HepG2 (cell line): ENCODE data around the gene MAP3K2. TPM values are rescaled to one million over a fixed set of nuclear protein-coding genes. Genes with fewer than 3 reads are reported as not detected.

Source experiments
- AGO1 ChIP-seq: fragments of 200-400 bp; formaldehyde crosslinking; IDR thresholded peaks from 2 replicates; pipeline ENCODE4 v1.6.1; 2017; ENCODE audit warnings: mild to moderate bottlenecking, low read depth, low read length, moderate library complexity; ENCODE audit not compliant: poor library complexity, severe bottlenecking
- BCL6 ChIP-seq: IDR thresholded peaks from 2 replicates; pipeline ENCODE4 v1.6.1; 2016; ENCODE audit warnings: missing genetic modification reagents, missing compliant biosample characterization
- DNMT1 ChIP-seq: sonication (generic); formaldehyde crosslinking; IDR thresholded peaks from 2 replicates; pipeline ENCODE4 v1.5.1; 2020; ENCODE audit warnings: mild to moderate bottlenecking, missing genetic modification reagents
- JUN ChIP-seq: sonication (generic); formaldehyde crosslinking; IDR thresholded peaks from 2 replicates; pipeline ENCODE4 v1.4.0; 2020; ENCODE audit warnings: mild to moderate bottlenecking, missing genetic modification reagents
- KDM1A ChIP-seq: IDR thresholded peaks from 2 replicates; pipeline ENCODE4 v1.6.1; 2016; ENCODE audit warnings: missing compliant biosample characterization
- MTF1 ChIP-seq: sonication (generic); formaldehyde crosslinking; IDR thresholded peaks from 2 replicates; pipeline ENCODE4 v1.5.0; 2020; ENCODE audit warnings: missing genetic modification reagents
- NFE2 ChIP-seq: sonication (generic); formaldehyde crosslinking; IDR thresholded peaks from 2 replicates; pipeline ENCODE4 v1.4.0; 2020; ENCODE audit warnings: missing genetic modification reagents
- REPIN1 ChIP-seq: sonication (generic); formaldehyde crosslinking; IDR thresholded peaks from 2 replicates; pipeline ENCODE4 v1.8.0; 2022; ENCODE audit warnings: missing genetic modification reagents, low read depth, mild to moderate bottlenecking, borderline replicate concordance
- TBL1XR1 ChIP-seq: fragments of 150-350 bp; IDR thresholded peaks from 2 replicates; pipeline ENCODE4 v1.6.1; 2014; ENCODE audit warnings: borderline replicate concordance, low read length; ENCODE audit not compliant: partially characterized antibody
- ZNF232 ChIP-seq: sonication (generic); formaldehyde crosslinking; IDR thresholded peaks from 2 replicates; pipeline ENCODE4 v1.4.0; 2020; ENCODE audit warnings: missing genetic modification reagents, borderline replicate concordance
- ZNF264 ChIP-seq: sonication (generic); formaldehyde crosslinking; IDR thresholded peaks from 2 replicates; pipeline ENCODE4 v1.4.0; 2020; ENCODE audit warnings: missing genetic modification reagents
- ZNF549 ChIP-seq: sonication (generic); formaldehyde crosslinking; IDR thresholded peaks from 2 replicates; pipeline ENCODE4 v1.5.0; 2020; ENCODE audit warnings: missing genetic modification reagents
- ZNF652 ChIP-seq: IDR thresholded peaks from 2 replicates; pipeline ENCODE4 v1.6.1; 2016; ENCODE audit warnings: low read depth, borderline replicate concordance
- ZNF768 ChIP-seq: sonication (generic); formaldehyde crosslinking; IDR thresholded peaks from 2 replicates; pipeline ENCODE4 v1.4.0; 2020; ENCODE audit warnings: missing genetic modification reagents
- ZNF891 ChIP-seq: sonication (generic); formaldehyde crosslinking; IDR thresholded peaks from 2 replicates; pipeline ENCODE4 v1.5.0; 2020; ENCODE audit warnings: mild to moderate bottlenecking, missing genetic modification reagents
- polyA plus RNA-seq, 8 experiments: library from polyadenylated mRNA; depleted of rRNA in 3 of 8; stranded (reverse) in 7 of 8; unstranded in 1 of 8; fragments of >200 nt; fragmentation: Illumina TruSeq in 4 of 8; extraction: Trizol in 4 of 8; gene quantifications; 2 replicates each; pipeline versions ENCODE4 v1.2.1 to v1.2.3, GENCODE V29; 2011 to 2016; ENCODE audit warnings: low read depth in 4 of 8, missing spikeins in 1 of 8, mixed read lengths in 1 of 8; ENCODE audit not compliant: insufficient read depth in 1 of 8
- total RNA-seq, 5 experiments: library from RNA; depleted of rRNA; stranded (reverse); fragments of >200 nt; fragmentation: Illumina TruSeq; extraction: Trizol; gene quantifications; 2 replicates each; pipeline ENCODE4 v1.2.3, GENCODE V29; 2016; ENCODE audit warnings: low read depth in 1 of 5
- TF ChIP-seq, protein P1 (sequence below): sonication (generic); formaldehyde crosslinking; IDR thresholded peaks from 2 replicates; pipeline ENCODE4 v1.9.0; 2021; ENCODE audit warnings: missing genetic modification reagents, borderline replicate concordance
- TF ChIP-seq, protein P2 (sequence below): sonication (generic); formaldehyde crosslinking; IDR thresholded peaks from 2 replicates; pipeline ENCODE4 v1.8.0; 2022; ENCODE audit warnings: low read depth, missing genetic modification reagents
- TF ChIP-seq, protein P3 (sequence below): sonication (generic); formaldehyde crosslinking; IDR thresholded peaks from 2 replicates; pipeline ENCODE4 v1.4.0; 2020; ENCODE audit warnings: mild to moderate bottlenecking, low read depth, missing genetic modification reagents
- TF ChIP-seq, protein P4 (sequence below): sonication (generic); formaldehyde crosslinking; IDR thresholded peaks from 2 replicates; pipeline ENCODE4 v1.5.1; 2020; ENCODE audit warnings: mild to moderate bottlenecking, missing genetic modification reagents, moderate library complexity
- TF ChIP-seq, protein P5 (sequence below): sonication (generic); formaldehyde crosslinking; IDR thresholded peaks from 2 replicates; pipeline ENCODE4 v1.4.0; 2020; ENCODE audit warnings: missing genetic modification reagents

MAP3K2 gene
- total and polyA plus RNA-seq, 2 of the 13 experiments (the other 11 are each of a cell fraction or from before 2014, with no cell fraction given): 12.2 to 37.2 TPM

DNA sequence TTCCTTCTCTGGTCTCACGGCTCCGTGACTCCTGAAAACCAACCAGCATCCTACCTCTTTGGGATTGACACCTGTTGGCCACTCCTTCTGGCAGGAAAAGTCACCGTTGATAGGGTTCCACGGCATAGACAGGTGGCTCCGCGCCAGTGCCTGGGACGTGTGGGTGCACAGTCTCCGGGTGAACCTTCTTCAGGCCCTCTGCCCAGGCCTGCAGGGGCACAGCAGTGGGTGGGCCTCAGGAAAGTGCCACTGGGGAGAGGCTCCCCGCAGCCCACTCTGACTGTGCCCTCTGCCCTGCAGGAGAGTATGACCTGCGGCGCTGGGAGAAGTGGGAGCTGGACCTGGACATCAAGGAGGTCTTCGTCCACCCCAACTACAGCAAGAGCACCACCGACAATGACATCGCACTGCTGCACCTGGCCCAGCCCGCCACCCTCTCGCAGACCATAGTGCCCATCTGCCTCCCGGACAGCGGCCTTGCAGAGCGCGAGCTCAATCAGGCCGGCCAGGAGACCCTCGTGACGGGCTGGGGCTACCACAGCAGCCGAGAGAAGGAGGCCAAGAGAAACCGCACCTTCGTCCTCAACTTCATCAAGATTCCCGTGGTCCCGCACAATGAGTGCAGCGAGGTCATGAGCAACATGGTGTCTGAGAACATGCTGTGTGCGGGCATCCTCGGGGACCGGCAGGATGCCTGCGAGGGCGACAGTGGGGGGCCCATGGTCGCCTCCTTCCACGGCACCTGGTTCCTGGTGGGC lies 40.5 kb upstream of the MAP3K2 start (continued):
- TF ChIP-seq, protein P1, sequence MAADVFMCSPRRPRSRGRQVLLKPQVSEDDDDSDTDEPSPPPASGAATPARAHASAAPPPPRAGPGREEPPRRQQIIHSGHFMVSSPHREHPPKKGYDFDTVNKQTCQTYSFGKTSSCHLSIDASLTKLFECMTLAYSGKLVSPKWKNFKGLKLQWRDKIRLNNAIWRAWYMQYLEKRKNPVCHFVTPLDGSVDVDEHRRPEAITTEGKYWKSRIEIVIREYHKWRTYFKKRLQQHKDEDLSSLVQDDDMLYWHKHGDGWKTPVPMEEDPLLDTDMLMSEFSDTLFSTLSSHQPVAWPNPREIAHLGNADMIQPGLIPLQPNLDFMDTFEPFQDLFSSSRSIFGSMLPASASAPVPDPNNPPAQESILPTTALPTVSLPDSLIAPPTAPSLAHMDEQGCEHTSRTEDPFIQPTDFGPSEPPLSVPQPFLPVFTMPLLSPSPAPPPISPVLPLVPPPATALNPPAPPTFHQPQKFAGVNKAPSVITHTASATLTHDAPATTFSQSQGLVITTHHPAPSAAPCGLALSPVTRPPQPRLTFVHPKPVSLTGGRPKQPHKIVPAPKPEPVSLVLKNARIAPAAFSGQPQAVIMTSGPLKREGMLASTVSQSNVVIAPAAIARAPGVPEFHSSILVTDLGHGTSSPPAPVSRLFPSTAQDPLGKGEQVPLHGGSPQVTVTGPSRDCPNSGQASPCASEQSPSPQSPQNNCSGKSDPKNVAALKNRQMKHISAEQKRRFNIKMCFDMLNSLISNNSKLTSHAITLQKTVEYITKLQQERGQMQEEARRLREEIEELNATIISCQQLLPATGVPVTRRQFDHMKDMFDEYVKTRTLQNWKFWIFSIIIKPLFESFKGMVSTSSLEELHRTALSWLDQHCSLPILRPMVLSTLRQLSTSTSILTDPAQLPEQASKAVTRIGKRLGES: no peak
- TF ChIP-seq ZNF264 (CRISPR knock-in tag) (no peak), REPIN1 (no peak), TBL1XR1 (no peak), AGO1 (peak; percentile 78), DNMT1 (CRISPR knock-in tag) (peak; percentile 59), JUN (no peak), ZNF652 (CRISPR knock-in tag) (no peak), MTF1 (CRISPR knock-in tag) (no peak), ZNF232 (CRISPR knock-in tag) (no peak), NFE2 (CRISPR knock-in tag) (no peak), BCL6 (CRISPR knock-in tag) (no peak), ZNF768 (CRISPR knock-in tag) (peak; percentile 29; the same call in 1 of the 2 replicates), ZNF549 (CRISPR knock-in tag) (no peak), KDM1A (CRISPR knock-in tag) (no peak), ZNF891 (CRISPR knock-in tag) (no peak)
- TF ChIP-seq, protein P2, sequence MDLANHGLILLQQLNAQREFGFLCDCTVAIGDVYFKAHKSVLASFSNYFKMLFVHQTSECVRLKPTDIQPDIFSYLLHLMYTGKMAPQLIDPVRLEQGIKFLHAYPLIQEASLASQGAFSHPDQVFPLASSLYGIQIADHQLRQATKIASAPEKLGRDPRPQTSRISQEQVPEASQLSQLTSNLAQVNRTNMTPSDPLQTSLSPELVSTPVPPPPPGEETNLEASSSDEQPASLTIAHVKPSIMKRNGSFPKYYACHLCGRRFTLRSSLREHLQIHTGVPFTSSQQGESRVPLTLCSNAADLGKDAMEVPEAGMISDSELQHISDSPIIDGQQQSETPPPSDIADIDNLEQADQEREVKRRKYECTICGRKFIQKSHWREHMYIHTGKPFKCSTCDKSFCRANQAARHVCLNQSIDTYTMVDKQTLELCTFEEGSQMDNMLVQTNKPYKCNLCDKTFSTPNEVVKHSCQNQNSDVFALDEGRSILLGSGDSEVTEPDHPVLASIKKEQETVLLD: no peak
- TF ChIP-seq, protein P3, sequence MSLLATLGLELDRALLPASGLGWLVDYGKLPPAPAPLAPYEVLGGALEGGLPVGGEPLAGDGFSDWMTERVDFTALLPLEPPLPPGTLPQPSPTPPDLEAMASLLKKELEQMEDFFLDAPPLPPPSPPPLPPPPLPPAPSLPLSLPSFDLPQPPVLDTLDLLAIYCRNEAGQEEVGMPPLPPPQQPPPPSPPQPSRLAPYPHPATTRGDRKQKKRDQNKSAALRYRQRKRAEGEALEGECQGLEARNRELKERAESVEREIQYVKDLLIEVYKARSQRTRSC (CRISPR knock-in tag): no peak
- TF ChIP-seq, protein P4, sequence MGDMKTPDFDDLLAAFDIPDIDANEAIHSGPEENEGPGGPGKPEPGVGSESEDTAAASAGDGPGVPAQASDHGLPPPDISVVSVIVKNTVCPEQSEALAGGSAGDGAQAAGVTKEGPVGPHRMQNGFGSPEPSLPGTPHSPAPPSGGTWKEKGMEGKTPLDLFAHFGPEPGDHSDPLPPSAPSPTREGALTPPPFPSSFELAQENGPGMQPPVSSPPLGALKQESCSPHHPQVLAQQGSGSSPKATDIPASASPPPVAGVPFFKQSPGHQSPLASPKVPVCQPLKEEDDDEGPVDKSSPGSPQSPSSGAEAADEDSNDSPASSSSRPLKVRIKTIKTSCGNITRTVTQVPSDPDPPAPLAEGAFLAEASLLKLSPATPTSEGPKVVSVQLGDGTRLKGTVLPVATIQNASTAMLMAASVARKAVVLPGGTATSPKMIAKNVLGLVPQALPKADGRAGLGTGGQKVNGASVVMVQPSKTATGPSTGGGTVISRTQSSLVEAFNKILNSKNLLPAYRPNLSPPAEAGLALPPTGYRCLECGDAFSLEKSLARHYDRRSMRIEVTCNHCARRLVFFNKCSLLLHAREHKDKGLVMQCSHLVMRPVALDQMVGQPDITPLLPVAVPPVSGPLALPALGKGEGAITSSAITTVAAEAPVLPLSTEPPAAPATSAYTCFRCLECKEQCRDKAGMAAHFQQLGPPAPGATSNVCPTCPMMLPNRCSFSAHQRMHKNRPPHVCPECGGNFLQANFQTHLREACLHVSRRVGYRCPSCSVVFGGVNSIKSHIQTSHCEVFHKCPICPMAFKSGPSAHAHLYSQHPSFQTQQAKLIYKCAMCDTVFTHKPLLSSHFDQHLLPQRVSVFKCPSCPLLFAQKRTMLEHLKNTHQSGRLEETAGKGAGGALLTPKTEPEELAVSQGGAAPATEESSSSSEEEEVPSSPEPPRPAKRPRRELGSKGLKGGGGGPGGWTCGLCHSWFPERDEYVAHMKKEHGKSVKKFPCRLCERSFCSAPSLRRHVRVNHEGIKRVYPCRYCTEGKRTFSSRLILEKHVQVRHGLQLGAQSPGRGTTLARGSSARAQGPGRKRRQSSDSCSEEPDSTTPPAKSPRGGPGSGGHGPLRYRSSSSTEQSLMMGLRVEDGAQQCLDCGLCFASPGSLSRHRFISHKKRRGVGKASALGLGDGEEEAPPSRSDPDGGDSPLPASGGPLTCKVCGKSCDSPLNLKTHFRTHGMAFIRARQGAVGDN (CRISPR knock-in tag): peak; percentile 37; the same call in 1 of the 2 replicates
- TF ChIP-seq, protein P5, sequence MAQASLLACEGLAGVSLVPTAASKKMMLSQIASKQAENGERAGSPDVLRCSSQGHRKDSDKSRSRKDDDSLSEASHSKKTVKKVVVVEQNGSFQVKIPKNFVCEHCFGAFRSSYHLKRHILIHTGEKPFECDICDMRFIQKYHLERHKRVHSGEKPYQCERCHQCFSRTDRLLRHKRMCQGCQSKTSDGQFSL (CRISPR knock-in tag): no peak
